RWPE2 (cell line): ENCODE measurements around the gene ZNF48.

Experiments used
- ATAC-seq: fragments of 200-7000 bp; cut with Tn5 transposase; 3 replicates; pipeline ENCODE4 v1.9.1; 2021; ENCODE audit warnings: low read depth
- DNase-seq: peaks from one replicate; pipeline ENCODE4 v3.0.0-alpha.2; 2020; ENCODE audit warnings: low spot score
- H3K27ac ChIP-seq: fragments of 450-650 bp; 2 replicates; pipeline ENCODE4 v1.5.1; 2017; ENCODE audit warnings: mild to moderate bottlenecking; ENCODE audit not compliant: poor library complexity, severe bottlenecking
- H3K27me3 ChIP-seq: fragments of 250-450 bp; sonication (Bioruptor Pico); 2 replicates; pipeline ENCODE4 v1.5.1; 2021; ENCODE audit warnings: mild to moderate bottlenecking, moderate library complexity; ENCODE audit not compliant: insufficient read depth, poor library complexity, severe bottlenecking
- H3K36me3 ChIP-seq: fragments of 250-450 bp; sonication (Bioruptor Pico); 2 replicates; pipeline ENCODE4 v1.5.1; 2020; ENCODE audit warnings: low read depth, mild to moderate bottlenecking, moderate library complexity
- H3K4me1 ChIP-seq: fragments of 250-450 bp; sonication (Bioruptor Pico); 2 replicates; pipeline ENCODE4 v1.5.1; 2021; ENCODE audit warnings: mild to moderate bottlenecking, moderate library complexity; ENCODE audit not compliant: insufficient read depth, poor library complexity, severe bottlenecking
- H3K4me3 ChIP-seq: fragments of 250-450 bp; sonication (Bioruptor Pico); 2 replicates; pipeline ENCODE4 v1.5.1; 2021; ENCODE audit warnings: mild to moderate bottlenecking, moderate library complexity; ENCODE audit not compliant: severe bottlenecking
- H3K9me3 ChIP-seq: fragments of 250-450 bp; sonication (Bioruptor Pico); 2 replicates; pipeline ENCODE4 v1.5.1; 2021; ENCODE audit warnings: mild to moderate bottlenecking, moderate library complexity; ENCODE audit not compliant: severe bottlenecking
- TF ChIP-seq, protein P1 (sequence below): fragments of 450-650 bp; IDR thresholded peaks from one replicate; pipeline ENCODE4 v1.5.1; 2017; ENCODE audit warnings: mild to moderate bottlenecking, moderate library complexity; ENCODE audit not compliant: poor library complexity, severe bottlenecking

Gene ZNF48

GRCh38 chr16:30439720-30440348, 44.6 kb downstream of the ZNF48 start:
- TF ChIP-seq, protein P1, sequence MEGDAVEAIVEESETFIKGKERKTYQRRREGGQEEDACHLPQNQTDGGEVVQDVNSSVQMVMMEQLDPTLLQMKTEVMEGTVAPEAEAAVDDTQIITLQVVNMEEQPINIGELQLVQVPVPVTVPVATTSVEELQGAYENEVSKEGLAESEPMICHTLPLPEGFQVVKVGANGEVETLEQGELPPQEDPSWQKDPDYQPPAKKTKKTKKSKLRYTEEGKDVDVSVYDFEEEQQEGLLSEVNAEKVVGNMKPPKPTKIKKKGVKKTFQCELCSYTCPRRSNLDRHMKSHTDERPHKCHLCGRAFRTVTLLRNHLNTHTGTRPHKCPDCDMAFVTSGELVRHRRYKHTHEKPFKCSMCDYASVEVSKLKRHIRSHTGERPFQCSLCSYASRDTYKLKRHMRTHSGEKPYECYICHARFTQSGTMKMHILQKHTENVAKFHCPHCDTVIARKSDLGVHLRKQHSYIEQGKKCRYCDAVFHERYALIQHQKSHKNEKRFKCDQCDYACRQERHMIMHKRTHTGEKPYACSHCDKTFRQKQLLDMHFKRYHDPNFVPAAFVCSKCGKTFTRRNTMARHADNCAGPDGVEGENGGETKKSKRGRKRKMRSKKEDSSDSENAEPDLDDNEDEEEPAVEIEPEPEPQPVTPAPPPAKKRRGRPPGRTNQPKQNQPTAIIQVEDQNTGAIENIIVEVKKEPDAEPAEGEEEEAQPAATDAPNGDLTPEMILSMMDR: no peak
- Histone ChIP-seq H3K4me1 (peaks cover 5% of the 10 kb centered on the region), H3K36me3 (peaks cover 17% of the 10 kb centered on the region), H3K4me3 (no peak overlapping the region), H3K27me3 (no peaks in the 10 kb centered on the region), H3K9me3 (no peaks in the 10 kb centered on the region), H3K27ac (no peak overlapping the region)
- ATAC-seq (no peak), DNase-seq (no peak)

DNA sequence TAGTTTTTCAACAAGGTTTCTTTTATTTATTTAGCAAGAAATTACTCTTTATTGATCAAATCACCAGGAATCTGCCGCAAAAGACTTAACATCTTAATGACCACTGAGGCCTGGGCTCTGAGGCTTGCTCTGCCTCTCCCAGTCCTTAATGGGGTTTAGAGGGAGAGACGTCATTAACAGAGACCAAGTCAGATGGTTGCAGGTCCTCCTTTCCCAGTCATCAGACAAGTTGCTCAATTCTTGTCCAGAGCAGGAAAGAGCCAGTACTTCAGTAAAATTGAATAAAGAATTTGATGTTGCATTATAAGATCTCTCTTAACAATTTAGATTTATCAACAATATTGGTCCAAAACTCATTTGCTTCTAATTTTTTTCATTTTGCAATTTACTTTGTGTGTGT, 48.4 kb downstream of the ZNF48 start:
- no peak for ATAC-seq
- peaks cover 17% of the 10 kb centered on the region for H3K36me3 ChIP-seq
- H3K27me3 ChIP-seq: no peaks in the 10 kb centered on the region
- H3K27ac ChIP-seq: no peak overlapping the region
- no peaks in the 10 kb centered on the region for H3K9me3 ChIP-seq
- no peak for DNase-seq
- TF ChIP-seq, protein P1: no peak
- no peak overlapping the region for H3K4me3 ChIP-seq
- H3K4me1 ChIP-seq: peaks cover 6% of the 10 kb centered on the region

DNA sequence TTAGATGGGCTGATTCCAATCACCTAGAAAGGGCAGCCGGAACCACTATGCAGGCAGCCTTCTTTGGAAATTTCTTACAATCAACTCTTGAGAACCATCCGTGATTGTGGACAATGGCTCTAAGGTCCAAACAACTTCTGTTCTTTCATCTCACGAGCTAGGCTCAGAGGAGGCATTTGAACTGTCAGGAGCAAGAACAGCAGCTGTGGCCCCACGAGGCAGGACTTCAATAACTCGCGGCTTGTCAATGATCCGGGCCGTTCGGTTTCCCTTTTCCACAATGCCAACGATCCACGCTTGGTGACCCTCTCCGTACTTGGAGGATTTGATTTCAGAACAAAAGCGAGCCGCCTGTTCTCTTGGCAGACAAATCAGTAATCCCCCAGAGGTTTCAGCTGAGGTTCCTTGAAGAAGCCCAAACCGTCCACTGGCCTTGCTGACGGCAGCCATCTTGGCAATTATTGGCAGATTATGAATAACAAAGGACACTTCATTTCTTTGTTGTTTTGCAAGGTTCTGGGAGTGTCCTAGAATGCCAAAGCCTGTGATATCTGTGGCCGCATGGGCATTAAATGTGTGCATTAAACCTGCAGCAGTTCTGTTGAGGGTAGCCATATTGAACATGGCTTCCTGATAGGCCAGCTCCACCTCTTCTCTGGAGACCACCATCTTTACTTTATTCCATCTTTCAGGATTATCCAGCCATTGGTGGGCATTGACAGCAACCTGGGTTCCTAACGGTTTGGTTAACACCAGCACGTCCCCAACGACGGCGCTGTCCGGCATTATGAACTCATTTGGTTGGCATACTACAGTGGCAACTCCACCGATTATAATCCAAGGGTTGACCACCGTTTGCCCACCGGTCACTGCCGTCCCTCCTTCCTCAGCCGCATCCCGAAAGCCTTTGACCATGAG, 49.3 kb downstream of the ZNF48 start:
- peak overlapping the region; percentile 65 for H3K4me3 ChIP-seq
- ATAC-seq: no peak
- H3K27ac ChIP-seq: peak overlapping the region; percentile 38
- no peaks in the 10 kb centered on the region for H3K27me3 ChIP-seq
- TF ChIP-seq, protein P1: no peak
- peaks cover 17% of the 10 kb centered on the region for H3K36me3 ChIP-seq
- DNase-seq: no peak
- H3K4me1 ChIP-seq: peaks cover 6% of the 10 kb centered on the region
- H3K9me3 ChIP-seq: no peaks in the 10 kb centered on the region

- TF ChIP-seq, protein P1: no peak
- no peaks in the 10 kb centered on the region for H3K9me3 ChIP-seq
- ATAC-seq (no peak), DNase-seq (no peak)
- H3K27me3 ChIP-seq: no peaks in the 10 kb centered on the region
- peak overlapping the region; percentile 38 for H3K27ac ChIP-seq
- peak overlapping the region; percentile 65 for H3K4me3 ChIP-seq
- peaks cover 17% of the 10 kb centered on the region for H3K36me3 ChIP-seq
- peaks cover 6% of the 10 kb centered on the region for H3K4me1 ChIP-seq
Observed at GRCh38 chr16:30445149-30445407, 49.9 kb downstream of the ZNF48 start.
